H9 (cell line): ENCODE measurements around the gene NFS1. TPM values are rescaled to one million over a fixed set of nuclear protein-coding genes. Genes with fewer than 3 reads are reported as not detected.
A peak's percentile ranks its signal among the peaks of the same experiment; 100 is the strongest.
"Not testable (repeated sequence)": the region's sequence is repeated elsewhere in the genome, so short reads cannot be mapped to it uniquely, and the experiment has no call there.

Experiments used
- DNase-seq: peaks from one replicate; pipeline ENCODE4 v3.0.0-alpha.2; 2017
- H2AFZ ChIP-seq: one replicate; pipeline ENCODE4 v1.6.1; 2013; ENCODE audit warnings: mild to moderate bottlenecking, low read length, control low read depth, moderate library complexity
- H2AK5ac ChIP-seq: 2 replicates; pipeline ENCODE4 v1.6.1; 2013; ENCODE audit warnings: low read length, control low read depth, mixed read lengths; ENCODE audit not compliant: insufficient read length
- H2BK120ac ChIP-seq: one replicate; pipeline ENCODE4 v1.6.1; 2013; ENCODE audit warnings: low read depth, mild to moderate bottlenecking, low read length, control low read depth, inconsistent platforms; ENCODE audit not compliant: poor library complexity, severe bottlenecking
- H2BK12ac ChIP-seq: 2 replicates; pipeline ENCODE4 v1.6.1; 2013; ENCODE audit warnings: low read length, control low read depth, mixed read lengths, low read depth; ENCODE audit not compliant: insufficient read length
- H2BK15ac ChIP-seq: 2 replicates; pipeline ENCODE4 v1.6.1; 2013; ENCODE audit warnings: low read depth, low read length, control low read depth
- H2BK20ac ChIP-seq: one replicate; pipeline ENCODE4 v1.6.1; 2013; ENCODE audit warnings: low read depth, mild to moderate bottlenecking, low read length, control low read depth, inconsistent platforms; ENCODE audit not compliant: poor library complexity, severe bottlenecking
- H2BK5ac ChIP-seq: 2 replicates; pipeline ENCODE4 v1.6.1; 2013; ENCODE audit warnings: low read length, control low read depth, mixed read lengths; ENCODE audit not compliant: insufficient read length
- H3K14ac ChIP-seq: 2 replicates; pipeline ENCODE4 v1.6.1; 2013; ENCODE audit warnings: low read length, control low read depth; ENCODE audit not compliant: insufficient read depth
- H3K18ac ChIP-seq: 2 replicates; pipeline ENCODE4 v1.6.1; 2013; ENCODE audit warnings: low read depth, mild to moderate bottlenecking, mixed read lengths, low read length, control low read depth; ENCODE audit not compliant: insufficient read length
- H3K23ac ChIP-seq: 2 replicates; pipeline ENCODE4 v1.6.1; 2013; ENCODE audit warnings: low read length, control low read depth, mixed read lengths, low read depth; ENCODE audit not compliant: insufficient read length
- H3K23me2 ChIP-seq: 2 replicates; pipeline ENCODE4 v1.6.1; 2013; ENCODE audit warnings: low read depth, mild to moderate bottlenecking, mixed read lengths, low read length, control low read depth; ENCODE audit not compliant: insufficient read length, poor library complexity, severe bottlenecking
- H3K27ac ChIP-seq: 2 replicates; pipeline ENCODE4 v1.5.1; 2013; ENCODE audit warnings: low read length, control low read depth, mixed read lengths, low read depth; ENCODE audit not compliant: insufficient read length
- H3K27me3 ChIP-seq: 2 replicates; pipeline ENCODE4 v1.6.1; 2013; ENCODE audit warnings: low read length, control low read depth, inconsistent platforms; ENCODE audit not compliant: insufficient read depth
- H3K4ac ChIP-seq: 2 replicates; pipeline ENCODE4 v1.6.1; 2013; ENCODE audit warnings: low read depth, mild to moderate bottlenecking, control low read depth, inconsistent platforms, low read length, moderate library complexity
- H3K4me1 ChIP-seq: 2 replicates; pipeline ENCODE4 v1.6.1; 2013; ENCODE audit warnings: low read length, control low read depth, inconsistent platforms; ENCODE audit not compliant: insufficient read depth
- H3K4me2 ChIP-seq: 2 replicates; pipeline ENCODE4 v1.6.1; 2013; ENCODE audit warnings: low read length, control low read depth, mixed read lengths; ENCODE audit not compliant: insufficient read length, insufficient read depth
- H3K56ac ChIP-seq: 2 replicates; pipeline ENCODE4 v1.6.1; 2013; ENCODE audit warnings: low read depth, mild to moderate bottlenecking, mixed read lengths, low read length, control low read depth; ENCODE audit not compliant: insufficient read length
- H3K79me1 ChIP-seq: 2 replicates; pipeline ENCODE4 v1.6.1; 2013; ENCODE audit warnings: low read depth, mild to moderate bottlenecking, moderate library complexity, low read length, control low read depth, inconsistent platforms; ENCODE audit not compliant: insufficient read depth, poor library complexity, severe bottlenecking
- H3K79me2 ChIP-seq: 2 replicates; pipeline ENCODE4 v1.6.1; 2013; ENCODE audit warnings: low read length, control low read depth, inconsistent platforms; ENCODE audit not compliant: insufficient read depth
- H3K9ac ChIP-seq: 2 replicates; pipeline ENCODE4 v1.6.1; 2013; ENCODE audit warnings: low read length, control low read depth, mixed read lengths; ENCODE audit not compliant: insufficient read length; ENCODE audit errors: extremely low read depth
- H3K9me3 ChIP-seq: one replicate; pipeline ENCODE4 v1.6.1; 2013; ENCODE audit warnings: low read depth, low read length, inconsistent platforms; ENCODE audit not compliant: control insufficient read depth
- H3T11ph ChIP-seq: one replicate; pipeline ENCODE4 v1.6.1; 2013; ENCODE audit warnings: mild to moderate bottlenecking, low read length, control low read depth, inconsistent platforms
- H4K20me1 ChIP-seq: one replicate; pipeline ENCODE4 v1.6.1; 2013; ENCODE audit not compliant: control insufficient read depth, insufficient read length, insufficient read depth
- H4K5ac ChIP-seq: 2 replicates; pipeline ENCODE4 v1.6.1; 2013; ENCODE audit warnings: low read depth, mild to moderate bottlenecking, mixed read lengths, low read length, control low read depth; ENCODE audit not compliant: insufficient read length
- H4K8ac ChIP-seq: replicated peaks from 2 replicates; pipeline ENCODE4 v1.6.1; 2013; ENCODE audit warnings: low read length, control low read depth, mixed read lengths, low read depth; ENCODE audit not compliant: insufficient read length
- H4K91ac ChIP-seq: 2 replicates; pipeline ENCODE4 v1.6.1; 2013; ENCODE audit warnings: low read depth, mild to moderate bottlenecking, moderate library complexity, mixed read lengths, low read length, control low read depth; ENCODE audit not compliant: insufficient read length
- H3K27ac Mint-ChIP-seq, 3 experiments: 2 replicates in 2 of 3; 3 replicates in 1 of 3; pipeline ENCODE4 v1.8.0; 2020 to 2021; ENCODE audit warnings: mixed read lengths in 3 of 3, mild to moderate bottlenecking in 1 of 3, moderate library complexity in 1 of 3
- H3K27me3 Mint-ChIP-seq: 2 replicates; pipeline ENCODE4 v1.8.0; 2021; ENCODE audit warnings: low read depth, mild to moderate bottlenecking, moderate library complexity, mixed read lengths
- H3K36me3 Mint-ChIP-seq, 3 experiments: 2 replicates in 2 of 3; 3 replicates in 1 of 3; pipeline ENCODE4 v1.8.0; 2020 to 2021; ENCODE audit warnings: low read depth in 3 of 3, mixed read lengths in 3 of 3; ENCODE audit not compliant: insufficient read depth in 1 of 3
- H3K4me1 Mint-ChIP-seq, 2 experiments: 2 replicates each; pipeline ENCODE4 v1.8.0; 2020; ENCODE audit warnings: mixed read lengths in 2 of 2
- H3K4me3 Mint-ChIP-seq, 2 experiments: 2 replicates in 1 of 2; 3 replicates in 1 of 2; pipeline ENCODE4 v1.8.0; 2020 to 2021; ENCODE audit warnings: mild to moderate bottlenecking in 2 of 2, mixed read lengths in 2 of 2, moderate library complexity in 1 of 2
- H3K9me3 Mint-ChIP-seq, 2 experiments: 2 replicates in 1 of 2; 3 replicates in 1 of 2; pipeline ENCODE4 v1.8.0; 2020; ENCODE audit warnings: mild to moderate bottlenecking in 2 of 2, mixed read lengths in 2 of 2, moderate library complexity in 1 of 2
- whole genome bisulfite sequencing: extraction: QIAGEN DNeasy Blood & Tissue Kit; methylation state at CpG from one replicate; pipeline ENCODE4 v1.1.7; 2013; ENCODE audit warnings: missing lambda C conversion rate, low lambda C conversion rate, mixed read lengths; ENCODE audit not compliant: insufficient read length; ENCODE audit errors: extremely low coverage; 5-methylcytosine and 5-hydroxymethylcytosine counted together
- total RNA-seq: library from RNA; stranded (reverse); gene quantifications from 2 replicates; pipeline ENCODE4 v1.2.1, GENCODE V29; 2021

The NFS1 gene
- total RNA-seq, 1 experiment from 2014 or later = 26.6 TPM

DNA sequence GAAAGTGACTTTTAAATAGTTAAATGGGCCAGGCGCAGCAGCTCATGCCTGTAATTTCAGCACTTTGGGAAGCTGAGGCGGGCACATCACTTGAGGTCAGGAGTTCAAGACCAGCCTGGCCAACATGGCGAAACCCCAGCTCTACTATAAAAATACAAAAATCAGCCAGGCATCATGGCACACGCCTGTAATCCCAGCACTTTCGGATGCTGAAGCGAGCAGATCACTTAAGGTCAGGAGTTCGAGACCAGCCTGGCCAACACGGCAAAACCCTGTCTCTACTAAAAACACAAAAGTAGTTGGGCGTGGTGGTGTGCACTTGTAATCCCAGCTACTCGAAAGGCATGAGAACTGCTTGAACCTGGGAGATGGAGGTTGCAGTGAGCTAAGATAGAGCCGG is 6.7 kb upstream of the NFS1 start:
- H3K79me2 ChIP-seq, H3K4me2 ChIP-seq, H3K27me3 Mint-ChIP-seq, H3K9ac ChIP-seq, H2AK5ac ChIP-seq, H2BK15ac ChIP-seq, H3K27ac ChIP-seq, H4K8ac ChIP-seq, H3T11ph ChIP-seq, H3K14ac ChIP-seq, H2BK5ac ChIP-seq, H3K9me3 ChIP-seq, H4K5ac ChIP-seq, H4K20me1 ChIP-seq, H3K4me1 Mint-ChIP-seq, H3K79me1 ChIP-seq, H3K56ac ChIP-seq, H3K27me3 ChIP-seq, H2AFZ ChIP-seq, DNase-seq, H3K23me2 ChIP-seq, H4K91ac ChIP-seq, H3K9me3 Mint-ChIP-seq, H2BK120ac ChIP-seq, H2BK20ac ChIP-seq, H3K23ac ChIP-seq, H3K4ac ChIP-seq, H3K4me3 Mint-ChIP-seq, H3K18ac ChIP-seq, H3K4me1 ChIP-seq, H2BK12ac ChIP-seq: not testable (repeated sequence)
- Mint-ChIP-seq H3K27ac (peak overlapping the region in 1 of 3 experiments; percentile 76; a peak in 1 of 7 replicates), H3K36me3 (peaks cover 36 to 85% (median 71%) of the 10 kb centered on the region in 3 experiments; a peak in 6 of 7 replicates)
- no CpG with 5 or more reads among the region's 11 CpGs for WGBS
